HG02798 (cell line): Measurements from ENCODE around the gene SMURF1.

Experiments
- ATAC-seq: cut with Tn5 transposase; IDR thresholded peaks from one replicate; pipeline ENCODE4 v1.9.1; 2021; ENCODE audit warnings: mild to moderate bottlenecking; ENCODE audit not compliant: unreplicated experiment, poor library complexity

Gene SMURF1

DNA sequence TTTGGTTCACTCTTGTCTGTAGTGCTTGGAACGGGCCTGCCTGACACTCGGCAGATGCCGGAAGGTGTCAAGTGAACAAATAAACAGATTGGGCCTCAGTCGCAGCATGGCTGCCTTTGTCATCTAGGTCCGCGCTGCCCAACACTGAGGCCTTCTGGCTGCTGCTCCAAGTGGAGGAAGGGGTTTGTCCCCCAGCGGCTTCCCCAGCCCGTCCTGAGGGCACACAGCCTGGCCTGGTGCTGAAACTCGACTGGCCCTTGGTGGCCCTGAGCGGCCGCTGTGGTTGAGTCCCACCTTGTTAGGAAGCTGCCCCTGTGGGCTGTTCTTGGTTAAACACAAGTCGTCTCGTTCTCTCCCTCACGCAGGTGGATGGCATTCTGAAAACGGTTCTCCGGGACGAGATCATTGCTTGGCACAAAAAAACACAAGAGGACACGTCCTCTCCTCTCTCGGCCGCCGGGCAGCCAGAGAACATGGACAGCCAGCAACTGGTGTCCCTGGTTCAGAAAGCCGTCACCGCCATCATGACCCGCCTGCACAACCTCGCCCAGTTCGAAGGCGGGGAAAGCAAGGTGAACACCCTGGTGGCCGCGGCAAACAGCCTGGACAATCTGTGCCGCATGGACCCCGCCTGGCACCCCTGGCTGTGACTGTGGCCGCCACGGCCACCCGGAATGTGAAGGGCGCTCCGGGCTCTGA is 132.1 kb downstream of the SMURF1 start:
- ATAC-seq: no peak

DNA sequence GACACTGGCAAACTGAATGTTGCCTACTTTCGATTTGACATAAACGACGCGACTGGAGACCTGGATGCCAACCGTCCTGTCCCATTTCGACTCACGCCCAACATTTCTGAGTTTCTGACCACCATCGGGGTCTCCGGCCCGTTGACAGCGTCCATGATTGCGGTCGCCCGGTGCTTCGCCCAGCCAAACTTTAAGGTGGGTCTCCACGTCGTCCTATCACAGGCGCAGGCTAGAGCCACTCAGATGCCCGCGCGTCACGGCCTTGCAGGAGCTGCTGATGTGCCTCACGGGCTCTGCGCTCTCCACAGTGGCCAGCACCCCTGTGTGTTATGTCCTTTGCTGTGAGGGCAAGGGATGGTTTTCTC is 132.6 kb downstream of the SMURF1 start:
- no peak for ATAC-seq

DNA sequence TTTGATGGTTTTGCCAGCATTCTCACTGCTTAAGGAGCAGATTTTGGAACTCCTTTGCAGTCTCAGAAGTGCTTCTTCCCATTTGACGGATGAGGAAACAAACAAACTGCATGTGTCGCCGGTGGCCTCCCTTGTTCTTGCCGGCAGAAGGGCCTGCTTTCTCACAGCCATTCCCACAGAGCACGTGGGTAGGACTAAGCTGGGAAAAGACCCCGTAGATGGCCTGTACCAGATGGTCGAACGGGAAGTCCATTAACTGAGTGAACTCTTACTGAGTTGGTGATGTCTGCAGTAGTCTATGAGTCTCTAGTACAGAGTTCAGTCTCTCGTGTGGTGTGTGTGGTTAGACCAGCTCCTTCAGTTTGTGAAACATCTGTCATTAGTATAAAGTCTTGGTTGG is 133.6 kb downstream of the SMURF1 start:
- ATAC-seq: no peak

DNA sequence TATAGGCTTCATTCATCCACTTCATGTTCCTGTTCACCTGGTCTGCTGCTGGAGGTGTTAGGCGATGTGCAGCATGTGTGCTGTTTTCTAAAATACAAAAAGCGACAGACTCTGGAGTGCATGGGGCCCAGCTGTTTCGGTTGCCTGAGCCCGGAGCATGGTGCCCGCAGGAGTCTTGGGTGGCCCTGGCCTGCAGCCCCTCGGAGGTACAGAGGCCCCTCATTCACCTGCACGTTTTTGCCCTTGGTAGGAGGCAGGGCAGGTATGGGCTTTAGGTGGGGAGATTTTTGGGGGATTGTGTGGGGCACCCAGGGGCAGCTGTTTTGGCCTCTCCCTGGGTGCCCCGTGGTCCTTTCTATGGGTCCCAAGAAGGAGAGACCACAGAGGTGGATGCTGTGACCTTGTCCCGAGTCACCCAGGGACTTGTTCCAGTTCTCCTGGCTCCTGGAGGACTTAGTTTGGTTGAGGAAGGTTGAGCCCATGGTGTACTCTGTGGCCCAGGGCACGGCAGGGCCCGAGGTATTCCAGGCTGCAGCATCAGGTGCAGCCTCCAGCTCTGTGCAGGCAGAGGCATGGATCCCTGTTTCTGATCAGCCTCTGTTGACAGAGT is 134.9 kb downstream of the SMURF1 start:
- no peak for ATAC-seq

DNA sequence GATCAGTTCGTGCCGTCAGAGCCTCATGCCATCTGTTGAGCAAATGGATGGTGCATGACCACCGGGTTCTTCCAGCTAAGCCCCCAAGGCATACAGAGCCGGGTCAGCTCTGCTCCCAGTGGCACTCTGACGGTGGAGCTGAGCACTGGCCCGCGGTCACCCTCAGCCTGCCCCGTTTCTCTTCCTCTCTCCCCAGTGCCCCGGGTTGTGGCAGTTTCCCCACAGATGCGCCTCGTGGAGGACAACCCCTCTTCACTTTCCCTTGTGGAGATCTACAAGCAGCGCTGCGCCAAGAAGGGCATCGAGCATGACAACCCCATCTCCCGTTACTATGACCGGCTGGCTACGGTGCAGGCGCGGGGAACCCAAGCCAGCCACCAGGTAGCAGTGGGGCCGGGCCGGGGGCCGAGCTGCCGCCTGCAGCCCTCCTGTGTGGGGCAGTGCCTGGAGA is 135.7 kb downstream of the SMURF1 start:
- ATAC-seq: no peak

DNA sequence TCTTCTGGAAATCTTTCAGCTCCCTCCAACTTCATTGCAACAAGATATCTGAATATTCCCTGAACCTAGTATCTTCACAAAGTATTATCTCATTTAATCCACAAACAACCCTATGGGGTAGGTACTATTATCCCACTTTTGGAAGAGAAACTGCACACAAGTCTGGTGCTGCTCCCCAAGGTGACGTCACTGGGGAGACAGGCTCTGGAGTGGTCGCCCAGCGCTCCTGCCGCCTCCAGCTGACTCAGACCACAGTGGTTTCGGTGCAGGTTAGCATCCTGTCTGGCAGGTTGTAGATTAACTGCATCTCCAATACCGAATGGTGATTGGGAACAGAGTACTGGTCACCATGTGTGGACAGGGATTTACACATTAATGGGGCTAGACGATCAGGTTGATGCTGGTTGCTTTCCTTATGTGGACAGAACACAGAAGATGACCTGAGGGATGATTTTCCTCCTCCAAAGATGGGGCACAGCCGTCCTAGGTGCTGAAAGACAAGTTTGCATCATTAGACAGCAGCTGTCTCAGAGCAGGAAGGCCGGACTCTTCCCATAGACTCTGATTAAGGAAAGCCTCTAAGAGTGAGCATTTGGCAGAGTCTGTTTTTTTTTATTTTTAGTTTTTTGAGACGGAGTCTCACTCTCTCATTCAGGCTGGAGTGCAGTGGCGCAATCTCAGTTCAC is 137.0 kb downstream of the SMURF1 start:
- ATAC-seq: no peak

DNA sequence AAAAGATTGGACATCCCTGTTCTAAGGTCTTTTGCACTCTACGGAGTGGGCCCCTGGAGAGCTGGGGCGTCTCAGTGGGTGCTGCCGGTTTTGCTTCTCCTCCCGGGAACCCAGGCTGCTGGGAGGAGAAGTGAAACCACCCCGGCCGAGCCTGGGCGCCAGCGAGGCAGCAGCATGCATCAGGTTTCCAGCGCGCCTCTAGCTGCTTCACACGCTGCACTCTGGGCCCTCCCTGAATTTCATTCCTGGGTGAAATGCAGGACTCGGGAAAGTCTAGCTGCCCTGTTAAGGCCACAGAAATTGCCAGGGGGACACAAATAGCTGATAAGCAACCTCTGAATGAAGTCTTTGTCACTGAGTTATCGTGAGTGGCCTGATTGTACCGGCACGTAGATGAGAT is 138.1 kb downstream of the SMURF1 start:
- no peak for ATAC-seq

DNA sequence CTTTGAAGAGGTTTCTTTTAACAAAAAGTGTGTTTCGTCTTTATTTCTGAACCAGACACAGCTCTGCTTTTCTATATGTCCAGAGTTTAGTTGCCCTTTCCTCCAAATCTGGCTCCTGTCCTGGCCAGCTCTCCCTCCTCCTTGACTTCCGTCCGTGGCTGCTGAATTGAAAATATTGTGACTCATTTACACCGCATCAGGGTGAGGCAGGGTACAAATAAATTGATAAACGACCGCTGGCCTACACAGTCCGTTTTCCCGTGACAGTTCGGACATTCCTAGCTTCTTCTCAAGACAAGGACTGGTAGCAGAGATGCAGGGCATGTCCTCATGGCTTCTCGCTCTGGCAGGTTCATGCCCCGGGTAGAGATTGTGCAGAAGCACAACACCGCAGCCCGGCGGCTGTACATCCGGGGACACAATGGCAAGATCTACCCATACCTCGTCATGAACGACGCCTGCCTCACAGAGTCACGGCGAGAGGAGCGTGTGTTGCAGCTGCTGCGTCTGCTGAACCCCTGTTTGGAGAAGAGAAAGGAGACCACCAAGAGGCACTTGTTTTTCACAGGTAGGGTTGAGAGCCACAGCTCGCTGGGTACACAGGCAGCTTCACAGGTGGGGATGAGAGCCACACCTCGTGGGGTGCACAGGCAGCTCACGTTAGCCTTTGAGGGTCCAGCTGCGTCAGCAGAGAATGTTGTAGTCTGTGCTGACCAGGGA is 139.0 kb downstream of the SMURF1 start:
- ATAC-seq: no peak

DNA sequence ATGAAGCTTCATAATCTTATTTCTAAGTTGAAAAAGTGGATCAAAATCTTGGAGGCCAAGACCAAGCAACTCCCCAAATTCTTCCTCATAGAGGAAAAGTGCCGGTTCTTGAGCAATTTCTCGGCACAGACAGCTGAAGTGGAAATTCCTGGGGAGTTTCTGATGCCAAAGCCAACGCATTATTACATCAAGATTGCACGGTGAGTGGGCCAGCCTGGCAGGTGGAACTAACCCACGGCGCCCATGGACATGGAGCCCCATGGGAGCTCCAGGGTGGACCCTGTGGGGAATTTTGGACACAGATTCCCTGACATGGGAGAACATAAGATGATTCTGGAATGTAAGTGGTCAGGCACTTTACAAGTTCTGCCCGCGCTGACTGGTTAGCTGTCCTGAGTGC is 139.7 kb downstream of the SMURF1 start:
- no peak for ATAC-seq

DNA sequence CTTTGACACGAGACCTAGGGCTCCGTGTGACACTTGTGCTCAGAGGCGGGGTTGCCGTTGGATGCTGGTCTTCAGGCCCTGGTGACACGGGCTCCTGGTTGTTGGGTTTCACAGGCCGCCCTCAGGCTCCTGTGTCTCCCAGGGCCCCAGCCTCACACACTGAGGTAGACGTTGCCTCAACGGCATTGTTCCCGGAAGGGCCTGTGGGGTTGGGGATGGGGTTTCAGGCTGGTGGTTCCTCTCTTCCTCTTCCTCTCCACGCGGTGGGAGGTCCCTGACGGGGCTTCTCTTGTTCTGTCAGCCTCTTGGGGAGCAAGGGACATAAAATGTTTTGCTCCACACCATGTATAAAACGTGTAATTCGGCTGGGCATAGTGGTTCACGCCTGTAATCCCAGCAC is 140.5 kb downstream of the SMURF1 start:
- ATAC-seq: no peak

DNA sequence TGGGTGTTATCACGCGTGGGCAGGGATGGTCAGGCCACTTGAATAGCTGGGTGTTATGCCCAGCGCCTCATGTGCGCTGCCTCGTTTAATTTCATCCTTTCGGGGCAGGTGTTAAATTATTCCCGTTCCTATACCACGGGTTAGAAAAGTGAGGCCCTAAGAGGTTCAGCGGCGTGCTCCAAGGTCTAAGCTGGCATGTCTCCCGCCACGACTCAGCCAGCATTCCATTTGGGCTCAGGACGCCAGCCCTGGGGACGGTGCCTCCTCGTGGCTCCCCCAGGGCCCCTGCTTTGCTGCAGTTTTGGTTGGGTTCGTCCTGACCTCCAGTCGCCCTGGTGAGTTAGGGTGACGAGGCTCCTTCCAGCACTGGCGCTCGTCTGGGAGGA is 141.1 kb downstream of the SMURF1 start:
- ATAC-seq: no peak

DNA sequence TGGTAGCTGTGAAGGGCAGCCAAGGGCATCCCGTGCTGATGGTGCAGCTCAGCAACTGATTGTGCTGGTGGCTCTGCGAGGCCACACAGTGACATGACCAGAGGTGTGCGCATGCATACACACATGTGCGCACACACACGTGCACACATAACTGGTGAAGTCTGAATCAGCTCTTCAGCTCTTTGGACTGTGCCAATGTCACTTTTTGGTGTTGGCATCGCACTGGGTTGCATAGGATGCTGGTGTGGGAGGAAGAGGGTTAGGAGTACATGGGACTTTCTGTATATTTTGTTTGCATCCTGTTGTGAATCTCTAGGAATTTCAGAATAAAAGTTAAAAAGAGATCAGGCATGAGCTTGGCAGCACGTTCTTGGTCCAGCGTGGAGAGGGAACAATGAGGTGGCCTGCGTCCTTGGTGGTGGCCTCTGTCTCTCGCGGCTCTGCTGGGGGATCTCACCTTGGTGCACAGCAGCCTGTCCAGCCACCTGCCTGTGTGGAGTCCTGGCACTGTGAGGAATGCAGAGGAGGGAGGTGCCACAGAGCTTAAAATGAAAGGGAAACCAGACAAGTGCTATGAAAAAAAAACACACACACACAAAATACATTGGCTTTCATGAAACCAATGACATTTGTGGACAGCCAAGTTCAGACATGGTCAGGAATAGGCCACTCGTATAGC is 141.6 kb downstream of the SMURF1 start:
- no peak for ATAC-seq

DNA sequence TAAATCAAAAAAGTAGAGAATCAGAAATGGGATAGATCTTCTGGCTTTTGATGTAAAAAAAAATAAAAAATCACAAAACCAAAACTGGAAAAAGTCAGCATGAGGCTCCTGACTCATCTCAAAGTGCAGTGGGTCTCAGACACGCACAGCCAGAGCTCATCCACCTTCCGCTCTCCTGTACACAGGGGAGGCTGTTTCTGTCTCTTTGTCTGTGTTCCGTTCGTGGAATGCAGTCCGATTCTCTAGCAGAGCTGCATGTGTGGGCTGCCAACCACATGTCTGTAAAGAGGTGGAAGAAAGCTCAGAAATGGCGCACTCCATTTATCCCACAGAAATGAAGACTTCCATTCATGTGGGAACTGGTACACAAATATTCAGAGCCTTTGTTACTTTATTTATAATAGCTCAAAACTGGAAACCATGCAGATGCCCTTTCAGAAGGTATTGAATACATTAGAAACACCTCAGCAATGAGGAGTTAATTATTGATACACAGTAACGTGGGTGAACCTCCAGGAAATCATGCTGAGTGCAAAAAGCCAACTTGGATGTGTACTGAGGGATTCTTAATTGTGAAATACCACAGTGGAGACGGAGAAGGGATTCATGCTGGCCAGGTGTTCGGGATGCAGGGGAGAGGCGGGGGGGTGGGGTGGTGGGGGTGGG is 142.3 kb downstream of the SMURF1 start:
- ATAC-seq: no peak

DNA sequence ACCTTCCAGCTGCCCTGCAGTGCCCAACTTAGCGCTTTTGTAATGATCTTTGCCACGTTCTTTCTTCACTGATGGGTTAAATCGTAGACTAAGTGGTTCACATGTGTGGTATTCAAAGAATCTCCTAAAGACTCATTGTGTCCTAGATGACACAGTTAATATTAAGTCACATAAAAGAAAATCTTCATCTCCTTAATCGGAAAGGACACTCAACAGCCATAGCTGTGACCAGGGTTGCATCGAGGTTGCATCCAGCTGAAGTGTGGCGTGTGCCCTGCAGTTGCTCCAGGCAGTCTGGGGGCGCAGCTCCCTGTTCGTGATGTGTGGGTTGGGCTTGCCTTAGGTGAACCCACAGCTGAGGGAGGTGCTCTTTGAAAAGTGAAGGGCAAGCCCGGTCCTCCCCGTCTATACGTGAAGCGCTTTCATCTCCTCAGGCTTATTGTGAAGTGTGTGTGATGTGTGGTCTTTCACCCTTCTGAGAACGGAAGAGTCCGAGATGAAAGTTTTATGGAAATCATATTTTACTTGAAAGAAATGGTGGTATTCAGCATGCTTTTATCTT is 142.9 kb downstream of the SMURF1 start:
- ATAC-seq: no peak

DNA sequence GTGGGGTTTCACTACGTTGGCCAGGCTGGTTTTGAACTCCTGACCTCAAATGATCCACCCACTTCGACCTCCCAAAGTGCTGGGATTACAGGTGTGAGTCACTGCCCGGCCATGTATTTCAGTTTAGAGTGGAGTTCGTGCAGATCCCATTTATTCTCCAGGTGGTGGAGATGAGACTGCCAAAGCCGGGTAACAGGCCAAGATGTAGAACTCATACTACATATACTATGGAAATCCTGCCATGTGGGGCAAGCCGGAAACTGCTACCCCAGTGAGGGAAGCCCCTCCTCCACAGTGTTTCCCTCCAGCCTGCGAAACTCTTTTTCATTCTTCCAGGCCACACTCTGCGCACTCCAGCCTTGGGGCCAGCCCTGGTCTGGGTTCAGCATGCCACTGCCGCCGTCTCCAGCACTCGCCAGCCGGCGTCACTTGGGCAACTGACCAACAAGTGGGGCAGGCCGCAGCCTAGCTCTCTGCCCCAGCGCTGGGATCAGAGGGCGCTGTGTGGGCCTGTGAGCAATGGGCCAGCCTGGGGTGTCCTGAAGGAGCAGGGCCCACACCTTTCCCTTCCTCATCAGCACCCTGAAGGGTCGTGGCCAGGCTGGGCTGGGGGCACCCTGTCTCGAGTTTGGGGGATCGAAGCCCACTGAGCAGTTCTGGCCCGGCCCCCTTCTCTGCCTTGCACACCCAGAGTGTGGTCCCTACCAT is 143.6 kb downstream of the SMURF1 start:
- no peak for ATAC-seq

DNA sequence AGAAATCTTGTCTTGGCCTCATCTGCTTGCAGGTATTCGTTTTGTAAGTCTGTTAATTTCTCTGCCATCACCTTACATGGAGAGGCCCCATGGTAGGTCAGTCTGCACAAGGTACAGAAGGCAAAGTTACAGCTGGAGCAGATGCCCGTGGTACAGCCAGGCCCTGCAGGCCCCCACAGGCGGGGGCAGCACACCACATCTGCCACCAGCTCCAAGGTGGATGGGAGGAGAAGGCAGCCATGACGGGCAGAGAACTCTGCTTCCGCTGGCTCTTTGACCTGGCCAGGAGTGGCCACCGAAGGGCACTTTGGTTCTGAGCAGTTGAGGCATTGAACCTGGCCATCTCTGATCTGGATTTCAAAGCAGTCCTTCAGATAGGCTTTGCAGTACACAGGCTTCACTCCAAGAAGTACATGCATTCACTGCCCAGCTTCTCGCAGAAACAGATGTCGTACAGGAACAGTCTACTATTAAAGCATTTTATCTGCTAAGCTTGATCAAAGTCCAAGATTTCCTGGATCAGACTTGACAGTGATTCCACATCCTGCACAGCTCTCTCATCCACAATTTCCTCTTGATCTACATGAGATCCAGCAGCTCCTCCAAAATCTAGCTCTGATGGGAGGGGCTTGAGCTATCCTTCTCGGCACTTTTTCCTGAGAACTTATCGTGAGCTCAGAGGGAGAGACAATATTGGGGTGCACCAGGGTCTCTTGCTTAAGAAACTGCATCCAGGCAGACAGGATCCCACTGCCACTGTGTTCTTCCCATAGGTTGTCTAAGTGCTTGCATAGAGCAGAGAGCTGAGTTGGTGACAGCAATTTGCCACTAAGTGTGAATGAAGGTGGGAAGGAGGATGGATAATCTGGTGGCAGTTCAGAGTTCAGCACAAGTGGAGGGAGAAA is 144.8 kb downstream of the SMURF1 start:
- no peak for ATAC-seq

DNA sequence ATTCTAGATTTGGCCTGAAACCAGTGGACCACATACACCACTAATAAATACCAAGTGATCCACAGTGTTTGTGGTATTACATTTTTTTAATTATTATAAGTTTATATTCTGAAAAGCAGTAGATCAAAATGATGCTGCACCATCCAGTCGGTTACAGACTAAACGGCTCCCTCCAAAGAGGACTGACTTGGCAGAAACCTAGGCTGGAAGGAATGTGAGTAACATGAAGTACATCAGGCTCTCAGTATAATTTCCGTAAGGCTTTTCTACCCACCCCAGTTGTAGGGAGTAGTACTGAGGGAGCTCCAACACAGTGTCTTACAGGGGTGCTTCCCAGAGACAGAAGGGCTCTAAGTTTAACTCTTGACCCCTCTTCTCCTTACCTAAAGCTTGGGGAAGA is 146.1 kb downstream of the SMURF1 start:
- ATAC-seq: no peak

DNA sequence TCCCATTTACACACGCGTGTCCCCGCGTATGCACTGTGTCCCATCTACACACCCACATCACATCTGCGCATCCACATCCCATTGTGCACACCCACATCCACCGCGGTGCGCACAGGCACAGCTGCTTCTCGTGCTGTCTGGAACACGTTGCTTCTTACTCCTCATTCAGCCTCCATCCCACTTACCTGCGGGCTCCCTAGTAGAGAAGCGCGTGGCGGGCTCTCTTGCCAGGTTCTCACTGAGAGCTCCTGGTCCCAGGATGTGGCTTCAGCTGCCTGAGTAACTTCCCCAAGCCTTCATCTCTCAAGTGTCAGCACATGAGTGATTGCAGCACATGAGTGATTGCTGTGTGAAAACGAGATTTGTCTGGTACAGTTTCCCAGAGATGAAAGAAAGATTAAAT is 147.8 kb downstream of the SMURF1 start:
- ATAC-seq: no peak
